GM12874 (cell line): ENCODE results near the gene AAR2.

ENCODE experiments used
- TF ChIP-seq, protein P1 (sequence below): IDR thresholded peaks from 2 replicates; pipeline ENCODE4 v1.5.1; 2011; ENCODE audit warnings: low read depth, mild to moderate bottlenecking, control low read depth, low read length, moderate library complexity; ENCODE audit not compliant: insufficient read depth

AAR2 gene

DNA sequence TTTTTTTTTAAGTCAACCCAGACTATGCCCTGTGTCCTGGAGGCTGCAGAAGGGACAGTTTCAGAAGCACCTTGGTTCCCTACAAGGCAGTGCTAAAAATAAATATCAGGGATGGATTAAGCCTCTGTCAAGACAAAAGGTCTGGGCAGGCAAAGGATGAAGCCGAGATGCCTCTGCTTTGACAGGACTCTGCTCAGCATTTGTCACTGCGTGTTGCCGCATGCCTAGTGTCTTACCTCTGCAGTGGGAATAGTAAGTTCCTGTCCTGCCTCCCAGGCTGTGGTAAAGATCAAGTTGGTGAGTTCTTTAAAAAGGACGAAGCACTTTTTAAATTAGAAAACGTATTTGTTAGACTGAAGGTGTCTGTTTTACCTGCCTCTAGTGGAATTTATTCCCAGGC lies 15.1 kb downstream of the AAR2 start:
- TF ChIP-seq, protein P1, sequence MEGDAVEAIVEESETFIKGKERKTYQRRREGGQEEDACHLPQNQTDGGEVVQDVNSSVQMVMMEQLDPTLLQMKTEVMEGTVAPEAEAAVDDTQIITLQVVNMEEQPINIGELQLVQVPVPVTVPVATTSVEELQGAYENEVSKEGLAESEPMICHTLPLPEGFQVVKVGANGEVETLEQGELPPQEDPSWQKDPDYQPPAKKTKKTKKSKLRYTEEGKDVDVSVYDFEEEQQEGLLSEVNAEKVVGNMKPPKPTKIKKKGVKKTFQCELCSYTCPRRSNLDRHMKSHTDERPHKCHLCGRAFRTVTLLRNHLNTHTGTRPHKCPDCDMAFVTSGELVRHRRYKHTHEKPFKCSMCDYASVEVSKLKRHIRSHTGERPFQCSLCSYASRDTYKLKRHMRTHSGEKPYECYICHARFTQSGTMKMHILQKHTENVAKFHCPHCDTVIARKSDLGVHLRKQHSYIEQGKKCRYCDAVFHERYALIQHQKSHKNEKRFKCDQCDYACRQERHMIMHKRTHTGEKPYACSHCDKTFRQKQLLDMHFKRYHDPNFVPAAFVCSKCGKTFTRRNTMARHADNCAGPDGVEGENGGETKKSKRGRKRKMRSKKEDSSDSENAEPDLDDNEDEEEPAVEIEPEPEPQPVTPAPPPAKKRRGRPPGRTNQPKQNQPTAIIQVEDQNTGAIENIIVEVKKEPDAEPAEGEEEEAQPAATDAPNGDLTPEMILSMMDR, result no peak

DNA sequence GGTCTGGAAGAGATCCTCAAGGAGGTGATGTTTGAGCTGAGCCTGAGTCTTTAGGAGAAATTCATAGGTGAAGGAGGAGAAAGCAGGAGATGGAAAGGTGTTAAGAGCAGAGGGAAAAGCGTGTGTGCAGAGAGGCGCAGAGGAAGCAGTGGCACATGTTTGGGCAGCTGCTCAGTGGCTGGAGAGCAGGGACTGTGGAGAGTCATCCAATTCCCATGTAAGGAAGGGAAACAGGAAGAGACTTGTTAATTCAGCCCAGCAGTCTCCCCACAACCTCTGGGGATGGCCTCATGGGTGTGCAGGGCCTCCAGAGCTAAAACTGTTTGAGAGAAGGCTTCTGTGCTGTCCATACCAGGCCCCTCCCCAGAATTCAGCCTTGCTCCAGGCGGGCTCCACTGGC lies 16.2 kb downstream of the AAR2 start:
- TF ChIP-seq, protein P1, result no peak

GRCh38 chr20:36253036-36253435 lies 16.8 kb downstream of the AAR2 start:
- TF ChIP-seq, protein P1, result no peak

DNA sequence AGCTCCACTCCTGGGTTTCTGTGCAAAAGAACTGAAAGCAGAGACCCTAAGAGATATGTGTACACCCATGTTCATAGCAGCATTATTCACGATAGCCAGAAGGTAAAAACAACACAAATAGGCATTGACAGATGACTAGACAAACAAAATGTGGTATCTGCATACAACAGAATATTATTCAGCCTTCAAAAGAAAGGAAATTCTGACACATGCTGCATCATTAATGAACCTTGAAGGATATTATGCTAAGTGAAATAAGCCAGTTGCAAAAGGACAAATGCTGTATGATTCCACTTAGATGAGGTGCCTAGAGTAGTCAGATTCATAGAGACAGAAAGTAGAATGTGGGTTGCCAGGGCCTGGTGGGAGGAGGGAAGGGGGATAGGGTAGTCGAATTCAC lies 17.8 kb downstream of the AAR2 start:
- TF ChIP-seq, protein P1, result no peak

DNA sequence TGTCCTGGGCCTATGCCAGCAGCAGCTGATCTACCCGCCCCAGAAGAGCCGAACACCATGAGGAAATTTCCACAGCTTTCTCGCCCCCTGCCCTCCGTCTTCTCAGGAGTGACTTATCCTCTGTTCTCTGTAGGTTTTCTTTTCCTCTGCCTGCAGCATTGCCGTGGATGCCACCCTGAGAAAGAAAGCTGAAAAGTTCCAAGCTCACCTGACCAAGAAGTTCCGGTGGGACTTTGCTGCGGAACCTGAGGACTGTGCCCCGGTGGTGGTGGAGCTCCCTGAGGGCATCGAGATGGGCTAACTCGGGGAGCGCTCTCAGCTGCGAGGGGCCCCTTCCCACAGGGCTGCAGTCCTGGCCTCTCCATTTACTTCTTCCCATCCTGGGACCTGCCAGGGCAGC lies 19.2 kb downstream of the AAR2 start:
- TF ChIP-seq, protein P1, result no peak

- TF ChIP-seq, protein P1, result no peak
Observed at GRCh38 chr20:36259177-36260061, 23.1 kb downstream of the AAR2 start.

GRCh38 chr20:36260316-36260715 lies 24.0 kb downstream of the AAR2 start:
- TF ChIP-seq, protein P1, result no peak
